ENCODE data around the gene NFILZ.

NFILZ gene

DNA sequence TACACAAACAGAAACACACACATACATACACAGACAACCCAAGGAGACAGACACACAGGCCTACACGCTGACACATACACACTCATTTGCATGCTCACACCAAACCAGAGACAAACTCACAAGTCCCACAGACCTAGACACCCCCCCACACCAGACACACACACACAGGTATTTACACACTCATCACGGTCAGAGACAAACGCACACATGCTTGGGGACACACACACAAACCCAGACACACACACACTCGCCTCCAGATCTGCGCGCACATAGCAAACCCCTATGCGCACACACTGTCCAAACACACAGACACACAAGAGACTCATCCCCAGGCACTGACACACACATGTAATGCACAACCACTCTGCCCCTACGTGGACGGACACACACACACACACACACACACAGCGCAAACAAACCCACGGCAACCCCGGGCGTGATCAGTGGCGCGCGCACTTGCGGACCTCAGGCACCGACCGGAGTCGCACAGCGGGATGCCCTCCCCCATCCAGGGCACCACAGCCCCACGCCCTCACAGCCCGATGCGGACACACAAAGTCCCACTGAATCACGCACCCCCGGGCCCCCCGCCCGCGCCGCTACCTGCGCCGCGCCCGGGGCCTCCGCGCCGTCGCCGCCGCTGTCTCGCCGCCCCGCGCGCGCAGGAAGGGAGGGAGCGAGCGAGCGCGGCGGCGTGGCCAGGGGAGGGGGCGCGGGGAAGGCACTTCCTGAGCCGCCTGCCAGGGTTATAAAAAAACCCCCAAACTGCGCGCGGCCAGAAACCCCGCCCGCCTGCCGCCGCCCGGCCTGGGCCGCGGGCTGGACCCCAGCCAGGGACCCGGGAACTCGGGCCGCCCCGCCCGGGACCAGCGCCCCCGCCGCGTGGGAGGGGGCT lies 20.1 kb upstream of the NFILZ start, which contains the start of gene ADAMTS10 (continued):
- peak; percentile 73 for TF ChIP-seq ZNF391 (tag by site-specific recombination; IDR thresholded peaks at IDR 0.05; ENCODE audit: borderline replicate concordance, low read depth)
- TF ChIP-seq BCL11A (tag by site-specific recombination; IDR thresholded peaks at IDR 0.05; ENCODE audit: low read depth), result 0 out of 2 replicates have a peak, but pooled peaks have one; percentile 54
- TF ChIP-seq ZNF792 (tag by site-specific recombination; IDR thresholded peaks at IDR 0.05), result 0 out of 2 replicates have a peak, but pooled peaks have one; percentile 64
- TF ChIP-seq, protein P1, sequence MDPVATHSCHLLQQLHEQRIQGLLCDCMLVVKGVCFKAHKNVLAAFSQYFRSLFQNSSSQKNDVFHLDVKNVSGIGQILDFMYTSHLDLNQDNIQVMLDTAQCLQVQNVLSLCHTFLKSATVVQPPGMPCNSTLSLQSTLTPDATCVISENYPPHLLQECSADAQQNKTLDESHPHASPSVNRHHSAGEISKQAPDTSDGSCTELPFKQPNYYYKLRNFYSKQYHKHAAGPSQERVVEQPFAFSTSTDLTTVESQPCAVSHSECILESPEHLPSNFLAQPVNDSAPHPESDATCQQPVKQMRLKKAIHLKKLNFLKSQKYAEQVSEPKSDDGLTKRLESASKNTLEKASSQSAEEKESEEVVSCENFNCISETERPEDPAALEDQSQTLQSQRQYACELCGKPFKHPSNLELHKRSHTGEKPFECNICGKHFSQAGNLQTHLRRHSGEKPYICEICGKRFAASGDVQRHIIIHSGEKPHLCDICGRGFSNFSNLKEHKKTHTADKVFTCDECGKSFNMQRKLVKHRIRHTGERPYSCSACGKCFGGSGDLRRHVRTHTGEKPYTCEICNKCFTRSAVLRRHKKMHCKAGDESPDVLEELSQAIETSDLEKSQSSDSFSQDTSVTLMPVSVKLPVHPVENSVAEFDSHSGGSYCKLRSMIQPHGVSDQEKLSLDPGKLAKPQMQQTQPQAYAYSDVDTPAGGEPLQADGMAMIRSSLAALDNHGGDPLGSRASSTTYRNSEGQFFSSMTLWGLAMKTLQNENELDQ (tag by site-specific recombination; IDR thresholded peaks at IDR 0.05; ENCODE audit: low read depth), result no peak
- TF ChIP-seq ZNF274 (IDR thresholded peaks at IDR 0.05; ENCODE audit: low read length), result no peak
- TF ChIP-seq ZNF274 (tag by site-specific recombination; IDR thresholded peaks at IDR 0.05; ENCODE audit: borderline replicate concordance), result no peak

DNA sequence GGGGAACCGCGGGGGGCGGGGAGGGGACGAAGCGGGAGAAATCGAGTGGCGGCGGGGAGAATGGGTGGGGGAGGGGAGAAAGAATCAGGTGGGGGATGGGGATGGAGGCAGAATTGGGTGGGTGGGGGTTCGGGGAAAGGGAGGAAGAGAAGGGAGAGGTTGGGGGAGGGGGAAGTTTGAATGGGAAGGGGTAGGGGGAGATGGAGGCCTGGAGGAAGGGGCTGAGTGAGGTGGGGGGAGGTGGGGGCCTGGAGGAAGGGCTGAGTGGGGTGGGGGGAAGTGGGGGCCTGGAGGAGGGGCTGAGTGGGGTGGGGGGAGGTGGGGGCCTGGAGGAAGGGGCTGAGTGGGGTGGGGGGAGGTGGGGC lies 19.5 kb upstream of the NFILZ start:
- ChIA-PET POLR2A (no interaction called here), CTCF (no interaction called here)
- TF ChIP-seq KLF8 (tag by site-specific recombination; IDR thresholded peaks at IDR 0.05) (no peak), ZIC2 (tag by site-specific recombination; IDR thresholded peaks at IDR 0.05) (no peak), ZNF37A (tag by site-specific recombination; IDR thresholded peaks at IDR 0.05) (no peak), ZNF561 (tag by site-specific recombination; IDR thresholded peaks at IDR 0.05; ENCODE audit: borderline replicate concordance) (no peak), ZNF596 (tag by site-specific recombination; IDR thresholded peaks at IDR 0.05) (no peak), ZNF112 (tag by site-specific recombination; IDR thresholded peaks at IDR 0.05) (no peak)
- TF ChIP-seq, protein P2, sequence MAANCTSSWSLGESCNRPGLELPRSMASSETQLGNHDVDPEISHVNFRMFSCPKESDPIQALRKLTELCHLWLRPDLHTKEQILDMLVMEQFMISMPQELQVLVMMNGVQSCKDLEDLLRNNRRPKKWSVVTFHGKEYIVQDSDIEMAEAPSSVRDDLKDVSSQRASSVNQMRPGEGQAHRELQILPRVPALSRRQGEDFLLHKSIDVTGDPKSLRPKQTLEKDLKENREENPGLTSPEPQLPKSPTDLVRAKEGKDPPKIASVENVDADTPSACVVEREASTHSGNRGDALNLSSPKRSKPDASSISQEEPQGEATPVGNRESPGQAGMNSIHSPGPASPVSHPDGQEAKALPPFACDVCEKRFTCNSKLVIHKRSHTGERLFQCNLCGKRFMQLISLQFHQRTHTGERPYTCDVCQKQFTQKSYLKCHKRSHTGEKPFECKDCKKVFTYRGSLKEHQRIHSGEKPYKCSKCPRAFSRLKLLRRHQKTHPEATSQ (tag by site-specific recombination; IDR thresholded peaks at IDR 0.05), result no peak
- no peaks in the 10 kb centered on the region for H3K9me3 ChIP-seq (ENCODE audit: control insufficient read depth, insufficient read depth, low read depth, low read length)
- H3K27ac ChIP-seq (ENCODE audit: extremely low read depth, low read depth, low read length), result no peak overlapping the region
- H3K36me3 ChIP-seq (ENCODE audit: control insufficient read depth in 2 of 2, insufficient read depth in 1 of 2, low read length in 2 of 2), result no peaks in the 10 kb centered on the region
- peak overlapping the region; percentile 41 for H3K4me3 ChIP-seq (ENCODE audit: low read depth, low read length)
- H3K4me1 ChIP-seq (ENCODE audit: control insufficient read depth, insufficient read depth, low read length), result no peaks in the 10 kb centered on the region

DNA sequence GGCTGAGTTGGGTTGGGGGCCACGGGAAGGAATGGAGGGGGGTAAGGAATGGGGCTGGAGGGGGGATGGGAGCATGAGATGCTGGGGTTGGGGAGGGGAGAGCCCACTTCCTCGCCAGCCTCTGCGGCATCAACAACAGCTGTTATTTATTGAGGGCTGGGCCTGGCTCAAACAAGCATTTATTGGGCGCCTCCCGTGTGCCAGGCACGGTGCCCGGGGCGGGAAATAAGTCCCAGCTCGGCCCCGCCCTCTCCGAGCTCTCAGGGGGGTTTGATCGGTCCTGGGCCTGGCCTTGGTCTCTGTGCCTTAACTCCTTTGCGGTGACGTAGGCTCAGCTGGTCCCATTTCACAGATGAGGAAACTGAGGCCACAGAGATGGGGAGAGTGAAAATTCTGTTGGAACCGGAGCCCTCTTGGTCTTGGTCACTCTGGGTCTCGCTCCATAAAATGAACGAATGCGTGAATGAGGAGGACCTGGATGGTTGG lies 19.0 kb upstream of the NFILZ start:
- Histone ChIP-seq H3K4me3 (ENCODE audit: low read depth, low read length) (no peak overlapping the region), H3K36me3 (ENCODE audit: control insufficient read depth in 2 of 2, insufficient read depth in 1 of 2, low read length in 2 of 2) (no peaks in the 10 kb centered on the region), H3K4me1 (ENCODE audit: control insufficient read depth, insufficient read depth, low read length) (no peaks in the 10 kb centered on the region), H3K9me3 (ENCODE audit: control insufficient read depth, insufficient read depth, low read depth, low read length) (no peaks in the 10 kb centered on the region), H3K27ac (ENCODE audit: extremely low read depth, low read depth, low read length) (no peak overlapping the region)
- POLR2A ChIA-PET, result no interaction called here
- TF ChIP-seq ZNF76 (tag by site-specific recombination; IDR thresholded peaks at IDR 0.05; ENCODE audit: borderline replicate concordance, low read depth) (no peak), KLF1 (tag by site-specific recombination; IDR thresholded peaks at IDR 0.05) (0 out of 2 replicates have a peak, but pooled peaks have one; percentile 38)
- CTCF ChIA-PET, result interaction anchor here (0.6 to 3.3 kb wide), 3 partner anchors 30 to 347 kb away, joined by 4 to 14 read pairs (median 8); no protein-coding TSS in a partner anchor

Data from HEK293 (cell line).